ENCODE measurements around the gene UST. TPM values are rescaled to one million over a fixed set of nuclear protein-coding genes. Genes with fewer than 3 reads are reported as not detected.
"Not testable (repeated sequence)": the region's sequence is repeated elsewhere in the genome, so short reads cannot be mapped to it uniquely, and the experiment has no call there.

Gene UST
- total RNA-seq, 2 experiments from 2014 or later, result 1.4 to 4.1 TPM

DNA sequence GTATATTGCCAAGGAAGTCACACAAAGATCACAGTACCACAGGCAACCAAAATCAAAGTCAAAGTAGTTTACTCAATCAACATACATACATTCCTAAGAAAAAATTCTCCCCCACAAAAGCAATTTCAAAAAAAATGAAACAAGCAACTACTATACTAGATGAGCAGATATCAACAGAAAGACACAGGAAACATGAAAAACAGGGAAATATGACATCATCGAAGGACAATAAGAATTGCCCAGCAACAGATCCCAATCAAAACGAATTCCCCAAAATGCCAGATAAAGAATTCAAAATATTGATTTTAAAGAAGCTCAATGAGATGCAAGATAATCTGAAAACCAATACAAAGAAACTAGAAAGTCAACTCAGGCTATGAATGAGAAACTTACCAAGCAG, 351.0 kb downstream of the UST start:
- BruUV-seq (replicated peaks), result no TSS peak
- Histone ChIP-seq H4K20me1 (ENCODE audit: insufficient read depth, low read length) (no peaks in the 10 kb centered on the region), H3K4me2 (ENCODE audit: low read length) (no peak overlapping the region), H2AFZ (ENCODE audit: low read length) (no peak overlapping the region), H3K79me2 (ENCODE audit: insufficient read depth, low read depth, low read length) (no peaks in the 10 kb centered on the region), H3K27ac (ENCODE audit: low read depth, low read length, poor library complexity, severe bottlenecking) (no peak overlapping the region), H3K36me3 (ENCODE audit: insufficient read depth, low read length) (no peaks in the 10 kb centered on the region), H3K4me1 (ENCODE audit: insufficient read depth, low read length, poor library complexity, severe bottlenecking) (peaks cover 7% of the 10 kb centered on the region), H3K9me3 (ENCODE audit: low read length) (peaks cover 20% of the 10 kb centered on the region; the same call in 1 of the 2 replicates), H3K4me3 (ENCODE audit: low read depth, low read length, poor library complexity, severe bottlenecking) (no peak overlapping the region), H3K9me2 (ENCODE audit: insufficient read depth, low read length) (no peaks in the 10 kb centered on the region)
- intact Hi-C loops (cut with micrococcal nuclease; ENCODE audit: unreplicated experiment), result no loop called here
- POLR2A ChIA-PET, result no interaction called here
- CTCF ChIA-PET (ENCODE audit: unreplicated experiment), result no interaction called here
- no peak for DNase-seq (ENCODE audit: low spot score)
- TF ChIP-seq, protein P1, sequence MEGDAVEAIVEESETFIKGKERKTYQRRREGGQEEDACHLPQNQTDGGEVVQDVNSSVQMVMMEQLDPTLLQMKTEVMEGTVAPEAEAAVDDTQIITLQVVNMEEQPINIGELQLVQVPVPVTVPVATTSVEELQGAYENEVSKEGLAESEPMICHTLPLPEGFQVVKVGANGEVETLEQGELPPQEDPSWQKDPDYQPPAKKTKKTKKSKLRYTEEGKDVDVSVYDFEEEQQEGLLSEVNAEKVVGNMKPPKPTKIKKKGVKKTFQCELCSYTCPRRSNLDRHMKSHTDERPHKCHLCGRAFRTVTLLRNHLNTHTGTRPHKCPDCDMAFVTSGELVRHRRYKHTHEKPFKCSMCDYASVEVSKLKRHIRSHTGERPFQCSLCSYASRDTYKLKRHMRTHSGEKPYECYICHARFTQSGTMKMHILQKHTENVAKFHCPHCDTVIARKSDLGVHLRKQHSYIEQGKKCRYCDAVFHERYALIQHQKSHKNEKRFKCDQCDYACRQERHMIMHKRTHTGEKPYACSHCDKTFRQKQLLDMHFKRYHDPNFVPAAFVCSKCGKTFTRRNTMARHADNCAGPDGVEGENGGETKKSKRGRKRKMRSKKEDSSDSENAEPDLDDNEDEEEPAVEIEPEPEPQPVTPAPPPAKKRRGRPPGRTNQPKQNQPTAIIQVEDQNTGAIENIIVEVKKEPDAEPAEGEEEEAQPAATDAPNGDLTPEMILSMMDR (conservative IDR thresholded peaks at IDR 0.05; ENCODE audit: low read length), result no peak
- no peak for TF ChIP-seq EZH2phosphoT487 (IDR thresholded peaks at IDR 0.05; ENCODE audit: borderline replicate concordance, low read depth, low read length)

DNA sequence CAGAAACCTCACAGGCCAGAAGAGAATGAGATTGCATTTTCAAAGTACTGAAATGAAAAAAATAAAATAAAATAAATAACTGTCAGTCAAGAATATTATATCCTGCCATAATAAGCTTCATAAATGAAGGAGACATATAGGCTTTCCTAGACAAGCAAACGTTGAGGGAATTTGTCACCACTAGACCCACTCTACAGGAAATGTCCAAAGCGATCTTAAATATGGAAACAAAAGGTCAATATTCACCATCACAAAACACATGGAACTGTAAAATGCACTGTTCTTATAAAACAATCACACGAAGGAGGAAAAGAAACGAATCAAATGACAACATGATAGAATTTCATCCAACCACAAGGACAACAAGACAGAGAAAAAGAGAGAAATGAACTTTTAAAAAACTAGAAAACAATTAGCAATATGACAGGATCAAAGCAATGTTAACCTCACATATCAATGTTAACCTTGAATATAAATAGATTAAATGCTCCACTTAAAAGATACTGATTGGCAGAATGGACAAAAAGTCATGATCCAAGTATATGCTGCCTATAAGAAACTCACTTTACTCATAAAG, 352.0 kb downstream of the UST start:
- Histone ChIP-seq H3K9me2 (ENCODE audit: insufficient read depth, low read length) (no peaks in the 10 kb centered on the region), H3K36me3 (ENCODE audit: insufficient read depth, low read length) (no peaks in the 10 kb centered on the region), H4K20me1 (ENCODE audit: insufficient read depth, low read length) (no peaks in the 10 kb centered on the region), H3K4me3 (ENCODE audit: low read depth, low read length, poor library complexity, severe bottlenecking) (no peak overlapping the region), H3K4me1 (ENCODE audit: insufficient read depth, low read length, poor library complexity, severe bottlenecking) (no peaks in the 10 kb centered on the region), H3K4me2 (ENCODE audit: low read length) (no peak overlapping the region), H3K27ac (ENCODE audit: low read depth, low read length, poor library complexity, severe bottlenecking) (no peak overlapping the region), H3K9me3 (ENCODE audit: low read length) (peaks cover 20% of the 10 kb centered on the region; the same call in 1 of the 2 replicates), H2AFZ (ENCODE audit: low read length) (no peak overlapping the region), H3K79me2 (ENCODE audit: insufficient read depth, low read depth, low read length) (no peaks in the 10 kb centered on the region)
- DNase-seq (ENCODE audit: low spot score), result no peak
- ChIA-PET CTCF (ENCODE audit: unreplicated experiment) (interaction anchor here (0.5 kb wide), 1 partner anchor 11 kb away, joined by 3 read pairs; no protein-coding TSS in a partner anchor), POLR2A (interaction anchor here (0.7 kb wide), 1 partner anchor 238 kb away, joined by 3 read pairs; no protein-coding TSS in a partner anchor)
- BruUV-seq (replicated peaks), result no TSS peak
- no peak for TF ChIP-seq EZH2phosphoT487 (IDR thresholded peaks at IDR 0.05; ENCODE audit: borderline replicate concordance, low read depth, low read length)
- intact Hi-C loops (cut with micrococcal nuclease; ENCODE audit: unreplicated experiment), result no loop called here

DNA sequence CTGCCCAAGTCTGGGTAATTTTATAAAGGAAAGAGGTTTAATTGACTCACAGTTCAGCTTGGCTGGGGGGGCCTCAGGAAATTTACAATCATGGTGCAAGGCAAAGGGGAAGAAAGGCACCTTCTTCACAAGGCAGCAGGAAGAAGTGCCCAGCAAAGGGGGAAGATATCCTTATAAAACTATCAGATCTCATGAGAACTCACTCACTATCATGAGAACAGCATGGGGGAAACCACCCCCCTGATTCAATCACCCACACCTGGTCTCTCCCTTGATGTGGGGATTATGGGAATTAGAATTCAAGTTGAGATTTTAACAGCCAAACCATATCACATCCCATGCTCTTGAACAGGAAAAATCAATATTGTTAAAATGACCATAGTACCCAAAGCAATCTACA, 355.5 kb downstream of the UST start:
- ChIA-PET POLR2A (no interaction called here), CTCF (ENCODE audit: unreplicated experiment) (no interaction called here)
- Histone ChIP-seq H3K4me3 (ENCODE audit: low read depth, low read length, poor library complexity, severe bottlenecking) (no peak overlapping the region), H3K4me2 (ENCODE audit: low read length) (no peak overlapping the region), H3K27ac (ENCODE audit: low read depth, low read length, poor library complexity, severe bottlenecking) (no peak overlapping the region), H3K9me2 (ENCODE audit: insufficient read depth, low read length) (no peaks in the 10 kb centered on the region), H3K36me3 (ENCODE audit: insufficient read depth, low read length) (no peaks in the 10 kb centered on the region), H2AFZ (ENCODE audit: low read length) (no peak overlapping the region), H3K9me3 (ENCODE audit: low read length) (peaks cover 20% of the 10 kb centered on the region; the same call in 1 of the 2 replicates), H3K79me2 (ENCODE audit: insufficient read depth, low read depth, low read length) (no peaks in the 10 kb centered on the region), H4K20me1 (ENCODE audit: insufficient read depth, low read length) (no peaks in the 10 kb centered on the region), H3K4me1 (ENCODE audit: insufficient read depth, low read length, poor library complexity, severe bottlenecking) (no peaks in the 10 kb centered on the region)
- intact Hi-C loops (cut with micrococcal nuclease; ENCODE audit: unreplicated experiment), result no loop called here
- no peak for TF ChIP-seq EZH2phosphoT487 (IDR thresholded peaks at IDR 0.05; ENCODE audit: borderline replicate concordance, low read depth, low read length)
- TF ChIP-seq, protein P1 (conservative IDR thresholded peaks at IDR 0.05; ENCODE audit: low read length), result no peak
- DNase-seq (ENCODE audit: low spot score), result no peak
- no TSS peak for BruUV-seq (replicated peaks)

DNA sequence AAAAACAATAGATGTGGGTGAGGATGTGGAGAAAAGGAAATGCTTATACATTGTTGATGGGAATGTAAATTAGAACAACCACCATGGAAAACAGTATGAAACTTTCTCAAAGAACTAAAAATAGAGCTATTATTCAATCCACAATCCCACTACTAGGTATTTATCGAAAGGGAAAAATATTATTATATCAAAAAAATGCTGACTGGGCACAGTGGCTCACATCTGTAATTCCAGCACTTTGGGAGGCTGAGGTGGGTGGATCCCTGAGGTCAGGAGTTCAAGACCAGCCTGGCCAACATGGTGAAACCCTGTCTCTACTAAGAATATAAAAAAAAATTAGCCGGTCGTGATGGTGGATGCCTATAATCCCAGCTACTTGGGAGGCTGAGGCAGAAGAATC, 357.1 kb downstream of the UST start:
- H3K4me3 ChIP-seq (ENCODE audit: low read depth, low read length, poor library complexity, severe bottlenecking); H3K27ac ChIP-seq (ENCODE audit: low read depth, low read length, poor library complexity, severe bottlenecking); H3K9me2 ChIP-seq (ENCODE audit: insufficient read depth, low read length); H3K79me2 ChIP-seq (ENCODE audit: insufficient read depth, low read depth, low read length); DNase-seq (ENCODE audit: low spot score); POLR2A ChIA-PET; H3K4me1 ChIP-seq (ENCODE audit: insufficient read depth, low read length, poor library complexity, severe bottlenecking); H3K36me3 ChIP-seq (ENCODE audit: insufficient read depth, low read length); CTCF ChIA-PET (ENCODE audit: unreplicated experiment); H3K4me2 ChIP-seq (ENCODE audit: low read length); H3K9me3 ChIP-seq (ENCODE audit: low read length); H4K20me1 ChIP-seq (ENCODE audit: insufficient read depth, low read length); intact Hi-C loops (cut with micrococcal nuclease; ENCODE audit: unreplicated experiment); H2AFZ ChIP-seq (ENCODE audit: low read length); BruUV-seq (replicated peaks): not testable (repeated sequence)

Measured in OCI-LY7 (cell line).